Ovary (tissue), 3 donors: Measurements from ENCODE around the gene ADGRG2.

Source experiments
- CTCF ChIP-seq, 3 donors: fragments of 450-650 bp in 2 of 3; fragments of 200-600 bp in 1 of 3; IDR thresholded peaks; one replicate each; pipeline versions ENCODE4 v1.5.1 to v1.8.0; 2016 to 2022; ENCODE audit warnings: antibody characterized with exemption in 3 of 3, mild to moderate bottlenecking in 1 of 3
- EP300 ChIP-seq: sonication (generic); formaldehyde crosslinking; IDR thresholded peaks from one replicate; pipeline ENCODE4 v1.6.1; 2017; ENCODE audit warnings: antibody characterized with exemption
- donor health status: DM: no; HTN: no; CAD: no.

DNA sequence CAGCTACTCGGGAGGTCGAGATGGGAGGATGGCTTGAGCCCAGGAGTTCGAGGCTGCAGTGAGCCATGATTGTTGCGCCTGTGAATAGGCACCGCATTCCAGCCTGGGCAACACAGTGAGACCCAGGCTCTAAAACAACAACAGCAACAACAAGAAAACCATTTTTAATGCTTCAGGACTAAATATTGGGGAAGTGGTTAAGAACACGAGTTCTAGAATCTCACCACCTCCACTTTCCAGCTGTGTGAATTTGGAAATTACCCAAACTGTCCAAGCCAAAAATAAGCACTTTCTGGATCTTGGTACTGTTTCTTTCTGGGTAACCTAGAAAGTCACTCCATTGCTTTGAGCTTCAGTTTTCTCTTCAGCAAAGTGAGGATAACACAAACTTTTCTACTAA is 63.2 kb downstream of the ADGRG2 start:
- no peak for TF ChIP-seq CTCF (IDR thresholded peaks at IDR 0.05)
- TF ChIP-seq EP300, result no peak
